Neural cell (in vitro differentiated cells): ENCODE measurements around the gene ERRFI1. TPM values are rescaled to one million over a fixed set of nuclear protein-coding genes. Genes with fewer than 3 reads are reported as not detected.

Source experiments
- H2AFZ ChIP-seq: fragments of 200-600, 300-800 bp; sonication (generic), shearing (Covaris generic); 2 replicates; pipeline ENCODE4 v1.6.0; 2014; ENCODE audit warnings: low read depth, mild to moderate bottlenecking, antibody characterized with exemption, low read length, moderate library complexity
- H3F3A ChIP-seq: fragments of 200-600 bp; shearing (Covaris generic); 2 replicates; pipeline ENCODE4 v1.6.1; 2016; ENCODE audit warnings: mild to moderate bottlenecking, moderate library complexity, mixed read lengths, antibody characterized with exemption, low read length; ENCODE audit not compliant: insufficient read depth, poor library complexity, severe bottlenecking
- H3K27ac ChIP-seq: fragments of 200-600, 300-800 bp; sonication (generic), shearing (Covaris generic); 2 replicates; pipeline ENCODE4 v1.5.1; 2014; ENCODE audit warnings: mild to moderate bottlenecking, low read length, moderate library complexity
- H3K27me3 ChIP-seq: fragments of 300-800, 200-600 bp; sonication (generic), shearing (Covaris generic); 2 replicates; pipeline ENCODE4 v1.6.0; 2014; ENCODE audit warnings: mild to moderate bottlenecking, low read depth, low read length, moderate library complexity; ENCODE audit not compliant: insufficient read depth
- H3K36me3 ChIP-seq: fragments of 300-800, 200-600 bp; sonication (generic), shearing (Covaris generic); 2 replicates; pipeline ENCODE4 v1.5.1; 2014; ENCODE audit warnings: mild to moderate bottlenecking, antibody characterized with exemption, low read length, moderate library complexity; ENCODE audit not compliant: insufficient read depth
- H3K4me2 ChIP-seq: fragments of 300-800, 200-600 bp; sonication (generic), shearing (Covaris generic); 2 replicates; pipeline ENCODE4 v1.6.0; 2014; ENCODE audit warnings: mild to moderate bottlenecking, low read length
- H3K4me3 ChIP-seq: fragments of 300-800, 200-600 bp; sonication (generic), shearing (Covaris generic); 2 replicates; pipeline ENCODE4 v1.5.1; 2014; ENCODE audit warnings: mild to moderate bottlenecking, low read length, moderate library complexity
- H3K79me2 ChIP-seq: fragments of 200-600 bp; shearing (Covaris generic); replicated peaks from 2 replicates; pipeline ENCODE4 v1.6.0; 2014; ENCODE audit warnings: mild to moderate bottlenecking, low read length, moderate library complexity; ENCODE audit not compliant: insufficient read depth
- H3K9ac ChIP-seq: fragments of 300-800, 200-600 bp; sonication (generic), shearing (Covaris generic); 2 replicates; pipeline ENCODE4 v1.6.1; 2016; ENCODE audit warnings: mild to moderate bottlenecking, low read length, mixed read lengths
- H3K9me2 ChIP-seq: fragments of 200-600 bp; shearing (Covaris generic); 2 replicates; pipeline ENCODE4 v1.6.1; 2016; ENCODE audit warnings: mild to moderate bottlenecking, low read length, mixed read lengths; ENCODE audit not compliant: insufficient read depth
- H3K9me3 ChIP-seq: fragments of 200-600, 300-800 bp; sonication (generic), shearing (Covaris generic); 2 replicates; pipeline ENCODE4 v1.6.1; 2016; ENCODE audit warnings: mild to moderate bottlenecking, mixed run types, low read length, moderate library complexity, mixed read lengths
- H4K20me1 ChIP-seq: fragments of 200-600 bp; shearing (Covaris generic); 2 replicates; pipeline ENCODE4 v1.6.1; 2016; ENCODE audit warnings: mild to moderate bottlenecking, mixed run types; ENCODE audit not compliant: insufficient read depth
- CTCF ChIP-seq: fragments of 450-650 bp; IDR thresholded peaks from 2 replicates; pipeline ENCODE4 v1.5.1; 2014; ENCODE audit warnings: antibody characterized with exemption, mild to moderate bottlenecking, moderate library complexity; ENCODE audit not compliant: poor library complexity, severe bottlenecking
- EP300 ChIP-seq: fragments of 450-650 bp; conservative IDR thresholded peaks from 2 replicates; pipeline ENCODE4 v1.6.1; 2014; ENCODE audit warnings: antibody characterized with exemption, mild to moderate bottlenecking, moderate library complexity; ENCODE audit not compliant: poor library complexity, severe bottlenecking
- EZH2 ChIP-seq: fragments of 200-600, 300-800 bp; shearing (Covaris generic), sonication (generic); IDR thresholded peaks from 2 replicates; pipeline ENCODE4 v1.6.1; 2014; ENCODE audit warnings: antibody characterized with exemption, low read length, borderline replicate concordance, mild to moderate bottlenecking; ENCODE audit not compliant: insufficient read depth, poor library complexity, severe bottlenecking
- MXI1 ChIP-seq: fragments of 450-650 bp; conservative IDR thresholded peaks from 2 replicates; pipeline ENCODE4 v1.6.1; 2014; ENCODE audit warnings: antibody characterized with exemption, mild to moderate bottlenecking; ENCODE audit not compliant: poor library complexity, severe bottlenecking
- POLR2AphosphoS5 ChIP-seq: IDR thresholded peaks from 2 replicates; pipeline ENCODE4 v1.6.1; 2012
- RAD21 ChIP-seq: fragments of 450-650 bp; conservative IDR thresholded peaks from 2 replicates; pipeline ENCODE4 v1.6.1; 2014; ENCODE audit warnings: antibody characterized with exemption, mild to moderate bottlenecking, moderate library complexity
- SMC3 ChIP-seq: fragments of 450-650 bp; conservative IDR thresholded peaks from 2 replicates; pipeline ENCODE4 v1.6.1; 2014; ENCODE audit warnings: antibody characterized with exemption, mild to moderate bottlenecking, moderate library complexity; ENCODE audit not compliant: poor library complexity
- TAF1 ChIP-seq: IDR thresholded peaks from 2 replicates; pipeline ENCODE4 v1.6.1; 2012; ENCODE audit warnings: low read depth
- polyA plus RNA-seq: library from polyadenylated mRNA; depleted of rRNA; stranded (reverse); fragments of >200 nt; gene quantifications from 2 replicates; pipeline ENCODE4 v1.2.3, GENCODE V29; 2014
- TF ChIP-seq, protein P1 (sequence below): IDR thresholded peaks from 2 replicates; pipeline ENCODE4 v1.6.1; 2012; ENCODE audit warnings: borderline replicate concordance

The ERRFI1 gene
- polyA plus RNA-seq, 1 donor from 2014 or later: 72.9 TPM

DNA sequence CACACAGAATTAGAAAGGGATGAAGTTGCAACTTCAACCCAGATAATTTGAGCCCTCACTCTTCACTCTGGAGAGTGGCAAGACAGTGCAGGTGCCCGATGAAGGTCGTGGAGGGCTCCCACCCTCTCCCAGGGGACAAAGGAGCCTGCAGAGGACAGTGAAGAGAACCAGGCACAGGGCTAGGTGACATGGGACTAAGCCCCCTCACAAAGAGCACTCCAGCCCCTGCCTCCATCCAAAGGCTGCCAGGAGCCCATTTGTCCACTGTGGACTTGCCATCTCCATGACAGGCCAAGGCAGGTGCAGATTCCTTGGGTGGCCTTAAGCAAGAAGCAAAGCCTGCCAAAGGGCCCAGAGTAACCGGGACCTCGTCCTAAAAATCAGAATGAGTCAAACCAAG, 15.1 kb downstream of the ERRFI1 start:
- H3K4me2 ChIP-seq: no peak overlapping the region
- no peak overlapping the region for H3K4me3 ChIP-seq
- H3K9me2 ChIP-seq: no peaks in the 10 kb centered on the region
- no peak for TF ChIP-seq POLR2AphosphoS5
- H3K79me2 ChIP-seq: peaks cover 17% of the 10 kb centered on the region
- H3F3A ChIP-seq: no peaks in the 10 kb centered on the region
- H3K36me3 ChIP-seq: no peaks in the 10 kb centered on the region
- no peak overlapping the region for H3K9ac ChIP-seq
- no peaks in the 10 kb centered on the region for H4K20me1 ChIP-seq
- H3K9me3 ChIP-seq: no peaks in the 10 kb centered on the region
- H2AFZ ChIP-seq: no peak overlapping the region
- H3K27me3 ChIP-seq: no peaks in the 10 kb centered on the region
- H3K27ac ChIP-seq: no peak overlapping the region

GRCh38 chr1:8010080-8010664, 15.9 kb downstream of the ERRFI1 start:
- Histone ChIP-seq H3K9ac (no peak overlapping the region), H3K36me3 (no peaks in the 10 kb centered on the region), H3K79me2 (peaks cover 9% of the 10 kb centered on the region), H3K27ac (no peak overlapping the region), H2AFZ (no peak overlapping the region), H4K20me1 (no peaks in the 10 kb centered on the region), H3F3A (no peaks in the 10 kb centered on the region), H3K4me3 (no peak overlapping the region), H3K4me2 (no peak overlapping the region), H3K9me3 (no peaks in the 10 kb centered on the region), H3K27me3 (no peaks in the 10 kb centered on the region), H3K9me2 (no peaks in the 10 kb centered on the region)
- TF ChIP-seq CTCF (no peak), MXI1 (no peak), RAD21 (no peak), POLR2AphosphoS5 (no peak), SMC3 (no peak), EZH2 (no peak), EP300 (no peak), TAF1 (no peak)
- TF ChIP-seq, protein P1, sequence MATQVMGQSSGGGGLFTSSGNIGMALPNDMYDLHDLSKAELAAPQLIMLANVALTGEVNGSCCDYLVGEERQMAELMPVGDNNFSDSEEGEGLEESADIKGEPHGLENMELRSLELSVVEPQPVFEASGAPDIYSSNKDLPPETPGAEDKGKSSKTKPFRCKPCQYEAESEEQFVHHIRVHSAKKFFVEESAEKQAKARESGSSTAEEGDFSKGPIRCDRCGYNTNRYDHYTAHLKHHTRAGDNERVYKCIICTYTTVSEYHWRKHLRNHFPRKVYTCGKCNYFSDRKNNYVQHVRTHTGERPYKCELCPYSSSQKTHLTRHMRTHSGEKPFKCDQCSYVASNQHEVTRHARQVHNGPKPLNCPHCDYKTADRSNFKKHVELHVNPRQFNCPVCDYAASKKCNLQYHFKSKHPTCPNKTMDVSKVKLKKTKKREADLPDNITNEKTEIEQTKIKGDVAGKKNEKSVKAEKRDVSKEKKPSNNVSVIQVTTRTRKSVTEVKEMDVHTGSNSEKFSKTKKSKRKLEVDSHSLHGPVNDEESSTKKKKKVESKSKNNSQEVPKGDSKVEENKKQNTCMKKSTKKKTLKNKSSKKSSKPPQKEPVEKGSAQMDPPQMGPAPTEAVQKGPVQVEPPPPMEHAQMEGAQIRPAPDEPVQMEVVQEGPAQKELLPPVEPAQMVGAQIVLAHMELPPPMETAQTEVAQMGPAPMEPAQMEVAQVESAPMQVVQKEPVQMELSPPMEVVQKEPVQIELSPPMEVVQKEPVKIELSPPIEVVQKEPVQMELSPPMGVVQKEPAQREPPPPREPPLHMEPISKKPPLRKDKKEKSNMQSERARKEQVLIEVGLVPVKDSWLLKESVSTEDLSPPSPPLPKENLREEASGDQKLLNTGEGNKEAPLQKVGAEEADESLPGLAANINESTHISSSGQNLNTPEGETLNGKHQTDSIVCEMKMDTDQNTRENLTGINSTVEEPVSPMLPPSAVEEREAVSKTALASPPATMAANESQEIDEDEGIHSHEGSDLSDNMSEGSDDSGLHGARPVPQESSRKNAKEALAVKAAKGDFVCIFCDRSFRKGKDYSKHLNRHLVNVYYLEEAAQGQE: no peak
